Activated T-helper 2 cell treated with anti-CD3 and anti-CD28 coated beads, Interferon-gamma antibody, Interleukin-2, Interleukin-4, amounts not matched to agents 10 μg/mL and 5 μg/mL and 100 μg/mL, durations not matched to agents 14 hours and 24 hours and 36 hours (primary cell): ENCODE measurements around the gene EGFR. TPM values are rescaled to one million over a fixed set of nuclear protein-coding genes. Genes with fewer than 3 reads are reported as not detected.

Experiments
- DNase-seq: peaks from one replicate; pipeline ENCODE4 v3.0.0; 2021; ENCODE audit warnings: low spot score
- H3K27ac Mint-ChIP-seq: one replicate; pipeline ENCODE4 v1.8.0; 2021; ENCODE audit warnings: mixed read lengths
- H3K27me3 Mint-ChIP-seq: one replicate; pipeline ENCODE4 v1.8.0; 2021; ENCODE audit warnings: low read depth, mixed read lengths
- H3K36me3 Mint-ChIP-seq: one replicate; pipeline ENCODE4 v1.8.0; 2021; ENCODE audit warnings: low read depth, mixed read lengths
- H3K4me1 Mint-ChIP-seq: one replicate; pipeline ENCODE4 v1.8.0; 2021; ENCODE audit warnings: low read depth, mixed read lengths
- H3K4me3 Mint-ChIP-seq: one replicate; pipeline ENCODE4 v1.8.0; 2021; ENCODE audit warnings: low read depth, mild to moderate bottlenecking, moderate library complexity, mixed read lengths
- H3K9me3 Mint-ChIP-seq: one replicate; pipeline ENCODE4 v1.8.0; 2021; ENCODE audit warnings: mixed read lengths
- intact Hi-C: fragments of 100-400 bp; cut with micrococcal nuclease; formaldehyde crosslinking; loops from one replicate; pipeline ENCODE4 v1.15.1; 2023
- total RNA-seq: library from RNA; stranded (reverse); gene quantifications from 2 replicates; pipeline ENCODE4 v1.2.3, GENCODE V29; 2022

EGFR gene
- total RNA-seq, 1 donor from 2014 or later, result not detected

DNA sequence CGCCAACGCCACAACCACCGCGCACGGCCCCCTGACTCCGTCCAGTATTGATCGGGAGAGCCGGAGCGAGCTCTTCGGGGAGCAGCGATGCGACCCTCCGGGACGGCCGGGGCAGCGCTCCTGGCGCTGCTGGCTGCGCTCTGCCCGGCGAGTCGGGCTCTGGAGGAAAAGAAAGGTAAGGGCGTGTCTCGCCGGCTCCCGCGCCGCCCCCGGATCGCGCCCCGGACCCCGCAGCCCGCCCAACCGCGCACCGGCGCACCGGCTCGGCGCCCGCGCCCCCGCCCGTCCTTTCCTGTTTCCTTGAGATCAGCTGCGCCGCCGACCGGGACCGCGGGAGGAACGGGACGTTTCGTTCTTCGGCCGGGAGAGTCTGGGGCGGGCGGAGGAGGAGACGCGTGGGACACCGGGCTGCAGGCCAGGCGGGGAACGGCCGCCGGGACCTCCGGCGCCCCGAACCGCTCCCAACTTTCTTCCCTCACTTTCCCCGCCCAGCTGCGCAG, 424 bp downstream of the EGFR start:
- no peak overlapping the region for H3K4me3 Mint-ChIP-seq
- H3K36me3 Mint-ChIP-seq, result no peaks in the 10 kb centered on the region
- H3K4me1 Mint-ChIP-seq, result peaks cover 1% of the 10 kb centered on the region
- intact Hi-C loops, result no loop called here
- H3K27me3 Mint-ChIP-seq, result peaks cover 51% of the 10 kb centered on the region
- H3K27ac Mint-ChIP-seq, result no peak overlapping the region
- no peaks in the 10 kb centered on the region for H3K9me3 Mint-ChIP-seq
- DNase-seq, result no peak

GRCh38 chr7:55019691-55020465, 1.1 kb downstream of the EGFR start:
- Mint-ChIP-seq H3K4me1 (peaks cover 1% of the 10 kb centered on the region), H3K27me3 (peaks cover 53% of the 10 kb centered on the region), H3K9me3 (no peaks in the 10 kb centered on the region), H3K4me3 (no peak overlapping the region), H3K36me3 (no peaks in the 10 kb centered on the region), H3K27ac (no peak overlapping the region)
- intact Hi-C loops, result no loop called here
- no peak for DNase-seq

DNA sequence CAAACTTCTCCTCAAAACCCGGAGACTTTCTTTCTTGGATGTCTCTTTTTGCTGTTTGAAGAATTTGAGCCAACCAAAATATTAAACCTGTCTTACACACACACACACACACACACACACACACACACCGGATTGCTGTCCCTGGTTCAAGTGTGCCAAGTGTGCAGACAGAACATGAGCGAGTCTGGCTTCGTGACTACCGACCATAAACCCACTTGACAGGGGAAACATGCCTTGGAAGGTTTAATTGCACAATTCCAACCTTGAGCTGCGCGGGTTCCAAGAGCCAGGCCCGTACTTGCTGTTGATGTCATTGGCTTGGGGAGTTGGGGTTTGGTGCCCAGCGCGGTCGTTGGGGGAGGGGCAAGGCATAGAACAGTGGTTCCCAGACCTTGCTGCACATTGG, 1.7 kb downstream of the EGFR start:
- Mint-ChIP-seq H3K4me1 (peaks cover 1% of the 10 kb centered on the region), H3K4me3 (no peak overlapping the region), H3K27me3 (peaks cover 53% of the 10 kb centered on the region), H3K36me3 (no peaks in the 10 kb centered on the region), H3K9me3 (no peaks in the 10 kb centered on the region), H3K27ac (no peak overlapping the region)
- DNase-seq, result no peak
- intact Hi-C loops, result no loop called here

- Mint-ChIP-seq H3K27ac (no peak overlapping the region), H3K9me3 (no peaks in the 10 kb centered on the region), H3K4me1 (peaks cover 1% of the 10 kb centered on the region), H3K4me3 (no peak overlapping the region), H3K36me3 (no peaks in the 10 kb centered on the region), H3K27me3 (peaks cover 48% of the 10 kb centered on the region)
- intact Hi-C loops, result no loop called here
- no peak for DNase-seq
Measured at GRCh38 chr7:55021053-55021452, 2.2 kb downstream of the EGFR start.

DNA sequence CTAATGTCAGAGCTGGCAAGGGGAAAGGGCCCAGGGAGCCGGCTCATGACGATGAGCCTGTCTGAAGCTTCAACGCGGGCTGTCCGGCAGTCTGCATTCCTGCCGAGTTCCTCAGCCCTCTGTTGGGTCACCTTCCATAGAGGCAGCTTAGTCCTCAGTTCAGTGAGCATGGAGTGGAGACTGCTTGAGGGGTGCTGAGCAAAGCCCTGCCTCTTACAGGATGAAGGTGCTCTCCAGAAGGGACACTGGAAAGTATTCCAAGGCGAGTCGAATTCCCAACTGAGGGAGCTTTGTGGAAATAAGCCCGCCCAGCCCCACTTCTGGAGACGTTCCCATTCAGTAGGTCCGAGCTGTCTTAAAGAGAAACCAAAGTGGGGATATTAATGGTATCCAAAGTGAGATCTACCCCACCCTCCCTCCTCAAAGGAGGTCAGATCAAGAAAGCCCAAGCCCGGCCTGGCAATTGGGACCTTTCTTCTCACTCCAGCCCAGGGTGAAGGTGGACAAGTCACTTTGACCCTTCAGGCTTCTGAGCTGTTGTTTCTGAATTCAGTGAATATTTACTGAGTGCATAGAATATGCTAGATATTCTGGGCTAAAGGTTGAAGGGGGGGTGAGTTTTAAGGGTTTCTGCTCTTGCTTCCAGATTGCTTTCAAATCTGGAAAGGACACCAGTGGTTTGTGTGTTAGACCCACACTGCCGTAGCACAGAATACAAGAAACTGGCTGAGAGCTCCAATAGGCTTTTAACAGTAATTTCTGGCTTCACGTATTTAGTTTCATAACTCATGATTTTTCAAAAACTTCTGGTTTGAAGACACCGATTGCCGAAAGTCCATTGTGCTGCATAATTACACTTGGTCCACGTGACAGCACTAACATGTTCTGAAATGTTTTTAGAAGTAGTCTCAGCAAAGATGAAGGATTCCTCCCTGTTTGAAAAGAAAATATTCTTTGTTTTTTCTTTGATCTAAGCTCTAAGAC, 3.5 kb downstream of the EGFR start:
- intact Hi-C loops, result no loop called here
- H3K4me3 Mint-ChIP-seq, result no peak overlapping the region

DNA sequence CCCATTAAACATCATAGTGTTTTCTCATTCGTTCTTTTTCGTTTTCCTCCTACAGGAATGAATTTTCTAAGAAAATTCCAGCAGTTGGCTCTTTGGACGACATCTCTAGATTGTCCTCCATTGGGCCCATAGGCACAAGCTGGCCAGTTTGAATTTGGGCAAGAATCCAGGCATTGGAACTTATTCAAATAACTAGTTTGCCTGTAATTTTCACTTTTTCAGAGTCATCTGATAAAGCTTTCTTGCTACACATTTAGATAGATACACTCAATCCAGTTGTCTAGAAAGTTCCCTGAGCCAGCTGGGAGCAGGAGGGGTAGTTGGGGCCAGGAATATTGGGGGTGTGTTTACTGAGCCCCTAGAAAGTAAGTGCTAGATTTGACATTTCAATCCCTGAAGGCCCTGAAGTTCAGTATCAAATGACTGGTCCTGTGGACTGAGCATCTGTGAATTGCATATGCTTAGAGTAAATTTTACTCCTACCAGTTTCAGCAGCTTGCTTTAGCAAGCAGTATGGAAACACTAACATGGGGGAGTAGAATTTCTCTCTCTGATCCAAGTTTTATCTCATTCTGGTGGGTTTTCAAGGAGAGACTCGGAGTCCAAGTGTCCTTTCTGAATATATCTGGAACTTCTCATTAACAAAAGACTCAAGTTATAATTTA, 5.2 kb downstream of the EGFR start:
- H3K4me3 Mint-ChIP-seq, result no peak overlapping the region
- H3K27me3 Mint-ChIP-seq, result peaks cover 31% of the 10 kb centered on the region
- DNase-seq, result no peak
- no peak overlapping the region for H3K27ac Mint-ChIP-seq
- H3K9me3 Mint-ChIP-seq, result no peaks in the 10 kb centered on the region
- peaks cover 1% of the 10 kb centered on the region for H3K4me1 Mint-ChIP-seq
- intact Hi-C loops, result no loop called here
- H3K36me3 Mint-ChIP-seq, result no peaks in the 10 kb centered on the region

More for the DNA sequence above, 3.5 kb downstream of the EGFR start:
- Mint-ChIP-seq H3K27me3 (peaks cover 43% of the 10 kb centered on the region), H3K36me3 (no peaks in the 10 kb centered on the region), H3K9me3 (no peaks in the 10 kb centered on the region), H3K27ac (no peak overlapping the region), H3K4me1 (peaks cover 1% of the 10 kb centered on the region)
- no peak for DNase-seq

- intact Hi-C loops, result no loop called here
- Mint-ChIP-seq H3K27ac (no peak overlapping the region), H3K27me3 (peaks cover 29% of the 10 kb centered on the region), H3K9me3 (no peaks in the 10 kb centered on the region), H3K4me3 (no peak overlapping the region), H3K4me1 (peaks cover 1% of the 10 kb centered on the region), H3K36me3 (no peaks in the 10 kb centered on the region)
- DNase-seq, result no peak
Measured at GRCh38 chr7:55024776-55025175, 6.0 kb downstream of the EGFR start.

- Mint-ChIP-seq H3K27ac (no peak overlapping the region), H3K4me3 (no peak overlapping the region), H3K27me3 (peaks cover 25% of the 10 kb centered on the region), H3K9me3 (no peaks in the 10 kb centered on the region), H3K36me3 (no peaks in the 10 kb centered on the region), H3K4me1 (no peaks in the 10 kb centered on the region)
- no peak for DNase-seq
- intact Hi-C loops, result no loop called here
Measured at GRCh38 chr7:55026086-55026790, 7.4 kb downstream of the EGFR start.

DNA sequence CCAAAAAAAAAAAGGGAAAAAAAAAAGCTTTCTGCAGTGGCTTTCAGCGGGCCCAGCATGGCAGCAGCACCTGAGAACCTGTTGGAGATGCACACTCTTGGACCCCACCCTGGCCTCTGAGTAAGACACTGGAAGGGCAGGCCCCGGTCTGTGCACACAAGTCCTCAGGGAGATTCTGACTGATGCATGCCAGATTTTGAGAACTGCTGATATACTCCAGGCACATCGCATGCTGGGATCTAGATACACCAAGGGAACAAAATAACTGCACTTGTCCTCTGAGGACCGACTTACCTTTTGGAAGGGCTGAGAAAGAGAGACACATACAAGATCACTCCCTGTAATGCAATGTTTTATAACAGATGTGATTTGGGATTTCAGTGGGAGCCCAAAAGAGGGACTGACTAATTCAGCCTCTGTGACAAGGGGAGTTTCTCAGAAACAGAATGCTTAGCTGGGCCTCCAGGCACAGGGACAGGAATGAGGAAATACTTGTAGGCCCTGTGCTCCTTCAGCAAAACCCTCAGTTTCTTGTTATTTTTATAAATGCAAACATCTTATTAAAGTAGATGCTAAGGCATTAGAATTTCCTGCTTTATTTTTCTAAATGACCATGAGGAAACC, 8.2 kb downstream of the EGFR start:
- intact Hi-C loops, result no loop called here
- no peaks in the 10 kb centered on the region for H3K9me3 Mint-ChIP-seq
- DNase-seq, result no peak

DNA sequence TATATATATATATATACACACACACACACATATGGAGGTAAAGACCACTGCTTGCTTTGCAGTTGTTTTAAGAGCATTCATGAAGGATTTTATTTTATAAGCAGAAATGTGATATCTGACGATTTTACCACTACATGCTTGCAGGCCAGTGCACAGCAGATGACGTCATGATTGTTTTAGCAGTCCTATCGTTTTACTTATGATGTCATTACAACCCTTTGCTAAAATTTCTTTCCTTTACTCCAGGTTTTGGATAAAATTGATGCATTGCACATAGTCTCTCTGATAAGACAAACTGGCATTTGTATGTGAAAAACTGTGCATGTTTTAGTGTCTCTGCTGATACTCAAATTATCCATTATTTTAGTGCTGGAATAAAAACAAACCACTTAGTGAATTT, 9.2 kb downstream of the EGFR start:
- intact Hi-C loops, result no loop called here
- DNase-seq, result no peak
- Mint-ChIP-seq H3K27me3 (peaks cover 19% of the 10 kb centered on the region), H3K9me3 (no peaks in the 10 kb centered on the region), H3K4me3 (no peak overlapping the region), H3K36me3 (no peaks in the 10 kb centered on the region), H3K4me1 (no peaks in the 10 kb centered on the region), H3K27ac (no peak overlapping the region)

More for the DNA sequence above, 8.2 kb downstream of the EGFR start:
- H3K36me3 Mint-ChIP-seq, result no peaks in the 10 kb centered on the region
- peaks cover 17% of the 10 kb centered on the region for H3K27me3 Mint-ChIP-seq
- H3K27ac Mint-ChIP-seq, result no peak overlapping the region
- no peak overlapping the region for H3K4me3 Mint-ChIP-seq
- H3K4me1 Mint-ChIP-seq, result no peaks in the 10 kb centered on the region

- Mint-ChIP-seq H3K9me3 (no peaks in the 10 kb centered on the region), H3K36me3 (no peaks in the 10 kb centered on the region), H3K4me3 (no peak overlapping the region), H3K27ac (no peak overlapping the region), H3K4me1 (no peaks in the 10 kb centered on the region), H3K27me3 (peaks cover 15% of the 10 kb centered on the region)
- no peak for DNase-seq
- intact Hi-C loops, result no loop called here
Measured at GRCh38 chr7:55030314-55030713, 11.5 kb downstream of the EGFR start.

- no peak for DNase-seq
- H3K27ac Mint-ChIP-seq, result no peak overlapping the region
- intact Hi-C loops, result no loop called here
- H3K4me3 Mint-ChIP-seq, result no peak overlapping the region
- H3K36me3 Mint-ChIP-seq, result no peaks in the 10 kb centered on the region
- H3K27me3 Mint-ChIP-seq, result peaks cover 18% of the 10 kb centered on the region
- H3K9me3 Mint-ChIP-seq, result no peaks in the 10 kb centered on the region
- no peaks in the 10 kb centered on the region for H3K4me1 Mint-ChIP-seq
Measured at GRCh38 chr7:55031075-55031474, 12.3 kb downstream of the EGFR start.
